CMK (cell line): ENCODE data around the gene PPP1R37.
"Not testable (repeated sequence)": the region's sequence is repeated elsewhere in the genome, so short reads cannot be mapped to it uniquely, and the experiment has no call there.

Experiments
- DNase-seq: peaks from one replicate; pipeline ENCODE4 v3.0.0-alpha.2; 2010; ENCODE audit warnings: low read depth

The PPP1R37 gene

DNA sequence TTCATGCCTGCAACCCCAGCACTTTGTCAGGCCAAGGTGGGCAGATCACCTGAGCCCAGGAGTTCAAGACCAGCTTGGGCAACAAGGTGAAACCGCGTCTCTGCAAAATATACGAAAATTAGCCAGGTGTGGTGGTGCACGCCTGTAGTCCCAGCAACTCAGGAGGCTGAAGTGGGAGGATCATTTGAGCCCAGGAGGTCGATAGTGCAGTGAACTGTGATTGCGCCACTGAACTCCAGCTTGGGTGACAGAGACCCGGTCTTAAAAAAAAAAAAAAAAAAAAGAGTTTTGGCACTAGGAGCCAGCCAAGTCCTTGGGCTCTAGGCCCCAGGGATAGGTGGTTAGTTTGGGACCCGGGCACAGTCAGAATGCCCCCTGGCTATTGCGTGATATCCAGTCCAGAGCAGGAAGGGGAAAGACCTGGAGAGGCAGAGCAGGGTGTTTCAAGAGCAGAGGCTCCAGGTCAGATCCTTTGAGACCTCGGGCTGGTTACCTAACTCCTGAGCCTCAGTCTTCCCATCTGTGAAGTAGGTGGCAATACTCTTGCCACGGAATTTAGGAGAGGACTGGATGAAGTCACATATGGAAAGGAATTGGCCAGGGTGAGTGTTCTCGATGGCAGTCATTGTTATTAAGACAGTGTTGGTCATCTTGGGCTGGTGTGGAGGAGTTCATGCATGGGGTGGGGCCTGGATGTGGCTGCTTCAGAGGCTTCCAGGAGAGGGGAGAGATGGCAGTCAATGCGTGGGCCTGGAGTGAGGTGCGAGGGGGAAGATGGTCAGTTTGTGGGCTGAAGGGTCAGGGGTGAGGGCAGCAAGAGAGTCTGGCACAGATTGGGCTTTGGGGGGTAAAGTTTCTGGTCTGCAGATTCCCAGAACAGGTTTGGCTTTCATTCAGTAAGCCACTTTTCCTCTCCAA lies 2.8 kb downstream of the PPP1R37 start:
- no peak for DNase-seq

DNA sequence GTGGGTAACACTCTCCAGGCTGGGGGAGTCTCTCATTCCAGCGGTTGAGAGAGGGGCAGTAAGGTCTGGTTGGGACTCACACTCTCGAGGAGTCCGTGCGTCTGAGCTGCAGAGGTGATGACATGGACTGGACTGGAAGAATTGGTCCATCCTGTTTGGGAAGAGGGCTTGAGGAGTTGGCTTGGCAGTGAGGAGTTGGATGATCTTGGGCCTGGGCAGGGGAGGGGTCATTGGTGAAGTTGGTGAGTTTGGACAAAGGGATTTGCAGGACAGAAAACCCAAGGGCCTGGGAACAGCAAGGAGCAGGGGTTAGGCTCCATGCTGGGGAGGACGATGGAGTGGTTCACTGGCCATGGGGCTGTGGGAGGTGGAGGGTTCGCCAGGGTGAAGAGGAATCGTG lies 3.7 kb downstream of the PPP1R37 start:
- no peak for DNase-seq

DNA sequence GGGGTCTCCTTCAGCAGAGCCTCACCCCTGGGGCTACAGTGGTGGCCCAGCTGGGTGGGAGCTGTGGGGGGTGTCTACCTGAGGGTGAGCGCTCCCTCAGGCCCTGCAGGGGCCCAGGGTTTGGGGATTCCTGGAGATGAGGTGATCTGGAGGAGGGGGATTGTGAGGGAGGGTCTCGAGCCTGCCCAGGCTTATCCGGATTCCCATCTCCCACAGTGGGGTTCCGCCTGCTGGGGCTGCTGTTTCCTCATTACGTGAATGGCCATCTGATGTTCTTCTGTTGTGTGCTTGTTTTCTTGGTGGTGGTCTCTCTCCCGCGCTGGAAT lies 4.4 kb downstream of the PPP1R37 start:
- DNase-seq, result no peak

DNA sequence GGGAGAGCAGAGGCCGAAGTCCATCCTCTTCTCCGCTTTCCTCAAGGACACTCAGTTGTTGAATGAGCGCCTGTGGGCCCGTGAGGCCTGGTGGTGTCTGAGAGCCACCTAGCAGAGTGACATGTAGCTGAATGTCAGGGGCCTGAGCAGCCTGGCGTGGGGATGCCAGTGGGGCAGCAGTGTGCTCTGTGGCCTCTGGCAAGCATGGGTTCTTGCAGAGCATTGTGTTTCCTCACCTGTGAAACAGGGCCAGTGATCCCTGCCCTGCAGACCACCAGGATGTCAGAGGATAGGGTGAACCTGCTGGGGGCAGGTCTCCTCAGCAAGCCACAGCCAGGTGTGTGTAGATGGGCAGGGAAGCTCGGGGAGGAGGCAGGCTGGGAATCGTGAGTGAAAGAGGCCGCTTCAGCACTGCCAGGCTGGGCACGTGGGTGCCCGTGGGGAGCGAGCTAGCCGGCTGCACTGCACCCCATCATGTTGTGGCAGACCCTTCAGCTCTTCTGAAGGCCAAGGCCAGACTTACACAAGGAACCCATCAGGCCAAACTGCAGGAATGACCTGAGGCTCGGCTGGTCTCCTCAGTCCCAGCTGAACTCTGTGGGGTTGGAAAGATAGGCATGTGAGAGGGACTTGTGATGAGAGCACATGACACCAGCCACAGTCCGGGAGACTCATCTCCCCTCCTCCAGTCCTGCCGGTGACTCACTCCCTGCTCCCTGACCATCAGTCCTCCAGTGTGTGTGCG lies 5.0 kb downstream of the PPP1R37 start:
- DNase-seq, result no peak

DNA sequence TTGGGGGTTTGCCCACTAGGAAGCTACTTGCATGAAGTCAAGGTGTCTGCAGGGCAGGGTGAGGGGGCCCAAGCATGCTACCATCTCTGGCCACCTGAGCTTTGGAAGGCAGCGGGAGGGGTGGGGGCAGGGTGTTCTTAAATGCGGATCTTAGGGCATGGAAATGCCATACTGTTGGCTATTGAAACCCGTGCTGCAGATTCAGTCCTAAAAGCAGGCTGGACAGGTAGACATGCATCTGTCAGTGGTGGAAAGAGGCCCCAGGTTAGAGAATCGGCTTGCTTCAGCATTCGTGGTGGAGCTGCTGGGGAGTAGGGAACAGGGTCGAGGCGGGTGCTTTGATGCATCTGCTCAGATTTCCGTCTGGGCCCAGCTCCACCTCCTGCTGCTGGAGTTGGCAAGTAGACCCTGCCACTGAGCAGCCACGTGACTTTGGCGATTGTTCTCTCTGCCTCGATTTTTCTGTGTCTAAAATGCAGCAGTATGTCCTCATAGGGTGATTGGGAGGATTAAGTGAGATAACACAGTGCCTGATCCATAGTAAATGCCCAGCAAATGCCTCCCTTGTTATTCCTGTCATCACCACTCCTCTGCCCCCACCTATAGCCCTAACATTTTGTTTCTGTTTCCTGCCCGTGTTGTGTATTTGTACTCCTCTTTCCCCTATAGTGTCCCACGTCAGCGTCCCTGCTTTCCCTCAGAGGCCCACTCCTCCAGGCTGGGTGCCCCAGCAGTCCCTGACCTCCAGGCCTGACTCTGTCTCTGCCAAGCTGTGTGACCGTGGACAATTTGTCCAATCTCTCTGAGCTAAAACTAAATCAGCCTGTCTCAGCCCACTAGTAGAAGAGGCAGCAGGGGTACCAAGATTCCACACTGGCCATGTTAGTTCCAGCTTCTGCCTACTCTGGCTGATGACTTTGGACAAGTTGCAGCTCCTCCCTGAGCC lies 5.8 kb downstream of the PPP1R37 start:
- no peak for DNase-seq

DNA sequence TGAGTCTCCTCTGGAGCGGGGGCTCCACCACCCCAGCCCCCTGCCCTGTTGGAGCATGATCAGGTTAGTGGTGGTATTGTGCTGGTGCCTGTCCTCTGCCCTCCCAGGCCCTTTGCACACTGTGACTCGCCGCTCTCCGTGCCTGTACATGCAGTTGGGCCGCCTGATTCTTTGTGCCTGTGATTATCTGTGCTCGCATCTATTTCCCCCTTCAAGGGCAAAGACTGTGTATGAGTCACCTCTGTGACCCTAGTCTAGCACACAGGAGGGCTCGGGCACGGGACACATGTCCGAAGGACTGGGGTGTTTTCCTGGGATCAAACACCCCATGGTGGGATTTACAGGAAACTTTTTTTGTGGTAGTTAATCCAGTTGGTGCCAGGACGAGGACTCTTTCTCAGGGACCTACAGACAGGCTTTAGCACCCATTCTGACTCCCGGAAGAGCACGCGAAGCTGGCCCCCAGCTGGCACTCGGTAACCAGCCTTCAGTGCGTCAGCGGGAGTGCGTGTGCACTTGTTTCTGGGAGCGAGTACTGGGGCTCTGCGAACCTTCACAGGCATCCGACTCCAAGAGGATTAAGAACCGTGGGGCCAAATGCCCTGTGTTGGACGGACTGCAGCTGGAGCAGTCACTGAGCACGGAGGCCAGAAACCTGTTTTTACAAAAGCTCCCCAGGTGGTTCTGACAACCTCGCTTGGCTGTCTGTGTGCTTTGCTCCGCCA lies 6.7 kb downstream of the PPP1R37 start:
- no peak for DNase-seq

DNA sequence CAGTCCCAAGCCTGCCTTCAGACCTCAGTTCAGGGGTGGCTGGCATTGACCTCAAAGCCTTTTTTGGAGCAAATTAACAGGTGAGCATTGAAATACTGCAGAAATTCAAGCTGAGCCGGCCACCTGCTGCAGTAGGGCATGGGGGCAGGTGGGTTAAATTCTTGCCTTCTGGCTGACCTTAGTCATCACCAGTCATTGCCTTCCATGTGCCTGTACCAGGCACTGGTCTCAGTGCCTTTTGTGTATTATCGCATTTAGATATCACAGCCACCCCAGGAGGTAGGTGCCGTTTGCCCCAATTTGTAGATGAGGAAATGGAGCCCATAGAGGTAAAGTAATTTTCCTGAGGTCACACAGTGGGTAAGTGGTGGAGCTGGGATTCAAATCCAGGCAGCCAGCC lies 7.2 kb downstream of the PPP1R37 start:
- DNase-seq, result no peak

DNA sequence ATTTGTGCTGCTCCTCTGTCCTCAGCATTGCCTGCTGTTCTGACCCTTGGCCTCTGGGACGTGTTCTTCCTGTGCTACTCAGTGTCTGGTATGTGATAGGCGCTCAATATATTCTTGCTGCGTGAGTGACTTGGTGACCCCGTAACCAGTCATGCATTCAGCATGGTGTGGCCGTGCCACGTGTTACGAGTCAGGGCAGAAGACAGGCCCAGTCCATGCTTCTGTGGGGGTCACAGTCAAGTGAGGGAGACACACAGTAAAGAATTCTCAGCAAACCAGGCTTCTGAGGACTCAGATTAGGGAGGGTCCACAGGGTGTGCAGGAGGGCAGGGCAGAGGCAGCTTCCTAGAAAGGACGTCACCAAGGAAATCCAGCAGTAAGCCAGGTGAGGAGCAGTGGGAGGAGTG lies 7.9 kb downstream of the PPP1R37 start:
- no peak for DNase-seq

DNA sequence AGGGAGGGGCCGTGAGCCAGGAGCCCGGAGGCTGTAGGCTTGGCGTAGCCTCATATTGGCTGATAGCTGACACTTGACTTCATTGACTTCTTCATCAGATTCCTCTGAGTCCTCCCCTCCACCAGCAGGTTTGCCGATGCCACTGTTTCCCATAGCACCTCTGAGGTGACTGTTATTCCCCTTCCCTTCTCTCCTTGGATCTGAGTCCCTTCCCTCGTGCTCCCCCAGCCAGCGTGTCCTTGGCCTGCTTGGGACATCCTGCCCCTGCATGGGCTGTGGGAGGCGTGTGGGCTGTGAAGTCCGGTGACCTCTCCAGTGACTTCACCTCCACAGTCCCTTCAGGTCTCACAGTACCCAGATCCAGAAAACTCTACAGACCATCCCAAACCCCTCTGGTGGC lies 8.8 kb downstream of the PPP1R37 start:
- DNase-seq, result no peak

DNA sequence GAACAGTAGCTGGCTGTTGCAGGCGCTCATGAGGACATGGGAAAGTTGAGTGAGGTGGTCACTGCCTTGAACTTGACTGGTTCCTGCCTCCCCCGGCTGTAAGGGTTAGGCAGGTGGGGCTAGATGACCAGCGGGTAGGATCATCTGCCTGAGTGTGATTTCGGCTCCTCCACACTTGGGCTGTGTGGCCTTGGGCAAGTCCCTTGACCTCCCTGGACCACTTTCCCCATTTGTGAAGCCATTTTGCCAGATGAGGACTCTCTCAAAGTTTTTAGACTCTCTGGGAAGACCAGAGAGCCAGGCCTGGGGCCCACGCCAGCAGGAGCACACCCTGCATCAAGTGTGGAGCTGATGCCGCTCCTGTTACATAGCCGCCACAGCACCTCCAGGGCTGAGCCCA lies 9.5 kb downstream of the PPP1R37 start:
- no peak for DNase-seq

DNA sequence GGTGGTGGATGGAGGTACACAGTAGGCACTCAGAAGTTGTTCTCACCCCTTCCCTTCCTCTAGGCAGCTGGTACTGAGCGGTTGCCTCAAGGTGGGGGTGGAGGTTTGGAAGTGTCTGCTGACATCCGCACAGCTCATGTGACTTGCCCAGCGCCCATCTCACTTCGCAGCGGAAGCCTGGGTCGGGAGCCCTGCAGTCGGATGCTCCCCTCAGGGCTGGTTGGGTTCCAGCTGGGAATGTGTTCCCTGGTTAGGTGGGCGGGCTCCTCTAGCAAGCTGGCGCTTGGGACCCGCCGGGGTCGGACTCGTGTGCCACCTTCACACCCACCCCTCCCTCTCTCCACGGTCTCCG lies 10.2 kb downstream of the PPP1R37 start:
- DNase-seq, result no peak

DNA sequence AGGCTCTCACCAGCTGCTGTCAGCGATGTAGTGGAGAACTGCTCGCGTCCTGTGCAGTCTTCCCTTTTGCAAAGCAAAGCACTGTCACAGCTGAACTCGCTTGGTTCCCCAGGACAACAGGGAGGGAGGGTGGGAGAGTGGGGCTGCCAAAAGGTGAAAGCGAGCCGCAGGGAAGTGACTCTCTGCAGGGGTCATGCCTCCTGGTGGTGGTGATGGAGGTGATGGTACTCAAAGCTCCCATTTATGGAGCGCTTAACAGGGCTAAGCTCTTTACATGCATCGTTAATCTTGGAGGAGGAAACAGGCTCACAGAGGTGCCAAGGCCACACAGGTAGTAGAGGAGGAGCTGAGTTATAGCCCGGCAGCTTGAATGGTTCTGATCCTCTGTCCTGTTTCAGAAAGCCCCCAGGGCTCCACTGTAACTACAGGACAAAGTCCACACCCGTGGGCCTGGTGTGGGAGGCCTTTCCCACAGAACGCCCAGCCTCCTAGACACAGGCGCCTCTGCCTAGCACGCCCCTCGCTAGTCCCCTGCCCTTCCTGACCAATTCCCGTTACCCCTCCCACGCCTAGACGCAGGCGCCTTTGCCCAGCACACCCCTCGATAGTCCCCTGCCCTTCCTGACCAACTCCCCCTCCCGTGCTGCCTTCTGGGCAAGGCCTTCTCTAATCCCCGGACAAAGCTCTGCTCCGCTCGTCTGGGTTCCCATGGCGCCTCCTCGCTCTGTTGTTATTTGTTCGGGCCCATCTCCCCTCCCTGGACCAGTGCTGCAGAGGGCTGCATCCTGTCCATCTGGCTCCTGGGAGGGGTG lies 10.7 kb downstream of the PPP1R37 start:
- no peak for DNase-seq

DNA sequence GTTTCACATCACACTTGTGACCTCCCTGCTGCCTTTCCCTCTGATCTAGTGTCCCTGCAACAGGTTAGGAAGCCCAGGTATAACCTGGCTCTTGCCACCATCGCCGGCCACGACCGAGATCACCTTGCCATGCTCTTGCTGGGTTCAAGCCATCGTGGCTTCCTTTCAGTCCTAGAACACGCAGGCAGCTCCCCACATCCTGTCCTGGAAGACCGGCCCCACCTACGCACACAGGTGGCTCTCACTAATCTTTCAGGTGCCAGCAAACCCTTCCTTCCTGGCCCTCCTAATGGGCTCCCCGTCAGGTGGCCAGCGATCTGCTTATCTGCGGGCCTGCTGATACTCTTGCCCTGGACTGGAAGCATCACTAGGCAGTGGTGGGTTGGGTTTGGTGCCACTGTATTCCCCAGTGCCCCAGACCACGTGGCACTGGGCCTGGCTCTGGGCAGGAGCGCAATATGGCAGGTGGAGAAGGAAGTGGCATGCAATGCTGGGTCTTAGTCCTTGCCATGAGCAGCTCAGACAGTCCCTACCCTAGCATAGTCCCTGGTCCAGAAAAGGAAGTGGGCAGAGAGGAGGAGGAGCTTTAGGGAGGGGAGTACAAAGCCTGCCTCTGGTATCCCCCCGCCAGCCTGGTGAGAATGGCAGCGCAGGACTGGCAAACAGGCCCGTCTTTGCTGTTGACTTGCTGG lies 11.8 kb downstream of the PPP1R37 start:
- DNase-seq, result no peak

DNA sequence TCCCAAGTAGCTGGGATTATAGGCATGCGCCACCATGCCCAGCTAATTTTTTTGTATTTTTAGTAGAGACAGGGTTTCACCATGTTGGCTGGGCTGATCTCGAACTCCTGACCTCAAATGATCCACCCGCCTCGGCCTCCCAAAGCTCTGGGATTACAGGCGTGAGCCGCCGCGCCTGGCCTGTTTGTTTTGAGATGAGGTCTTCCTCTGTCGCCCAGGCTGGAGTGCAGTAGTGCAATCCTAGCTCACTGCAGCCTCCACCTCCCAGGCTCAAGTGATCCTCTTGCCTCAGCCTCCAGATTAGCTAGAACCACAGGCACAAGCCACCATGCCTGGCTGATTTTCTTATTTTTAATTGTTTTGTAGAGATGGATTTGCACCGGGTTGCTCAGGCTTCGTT lies 13.4 kb downstream of the PPP1R37 start:
- DNase-seq, result not testable (repeated sequence)

DNA sequence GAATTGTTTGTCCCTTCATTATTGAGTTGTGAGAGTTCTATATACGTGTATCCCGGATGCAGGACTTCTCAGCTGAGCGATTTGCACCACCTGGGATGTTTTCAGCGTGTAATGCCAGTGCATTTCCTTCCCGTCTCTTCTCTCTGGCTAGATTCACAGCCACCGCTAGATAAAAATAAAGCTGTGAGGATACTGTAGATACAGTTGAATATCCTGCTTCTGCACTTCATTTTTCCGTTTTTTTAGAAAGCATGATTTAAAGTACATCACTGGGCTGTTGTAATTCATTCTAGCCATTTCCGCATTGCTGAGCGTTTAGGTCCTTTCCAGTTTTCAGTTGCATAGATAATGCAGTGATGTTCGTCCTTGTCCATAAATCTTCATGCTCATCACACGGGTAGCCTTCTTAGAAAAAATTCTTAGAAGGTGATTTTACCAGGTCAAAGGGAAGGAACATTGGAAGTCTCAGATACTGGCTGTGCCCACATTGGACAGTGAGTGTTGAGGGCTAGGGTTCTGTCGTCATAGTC lies 14.7 kb downstream of the PPP1R37 start:
- no peak for DNase-seq

DNA sequence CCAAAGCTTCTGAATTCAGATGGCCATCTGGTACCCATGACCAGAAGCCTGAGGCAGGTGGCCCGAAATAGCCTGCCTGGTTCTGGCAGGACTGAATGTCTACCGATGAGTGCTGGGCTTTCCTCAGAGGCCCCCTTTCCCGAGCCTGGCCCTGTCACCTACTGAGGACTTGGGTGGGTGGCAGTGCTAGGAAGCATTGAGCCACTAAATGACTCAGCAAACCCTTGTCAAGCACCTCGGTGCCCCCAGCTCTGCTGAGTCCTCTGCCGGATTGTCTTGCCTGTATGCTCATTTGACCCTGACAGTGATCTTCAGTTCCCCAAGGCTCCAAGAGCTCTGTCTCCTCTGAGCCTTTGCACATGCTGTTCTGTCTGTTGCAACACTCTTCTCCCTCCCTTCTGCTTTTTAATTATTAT lies 17.9 kb downstream of the PPP1R37 start:
- no peak for DNase-seq

DNA sequence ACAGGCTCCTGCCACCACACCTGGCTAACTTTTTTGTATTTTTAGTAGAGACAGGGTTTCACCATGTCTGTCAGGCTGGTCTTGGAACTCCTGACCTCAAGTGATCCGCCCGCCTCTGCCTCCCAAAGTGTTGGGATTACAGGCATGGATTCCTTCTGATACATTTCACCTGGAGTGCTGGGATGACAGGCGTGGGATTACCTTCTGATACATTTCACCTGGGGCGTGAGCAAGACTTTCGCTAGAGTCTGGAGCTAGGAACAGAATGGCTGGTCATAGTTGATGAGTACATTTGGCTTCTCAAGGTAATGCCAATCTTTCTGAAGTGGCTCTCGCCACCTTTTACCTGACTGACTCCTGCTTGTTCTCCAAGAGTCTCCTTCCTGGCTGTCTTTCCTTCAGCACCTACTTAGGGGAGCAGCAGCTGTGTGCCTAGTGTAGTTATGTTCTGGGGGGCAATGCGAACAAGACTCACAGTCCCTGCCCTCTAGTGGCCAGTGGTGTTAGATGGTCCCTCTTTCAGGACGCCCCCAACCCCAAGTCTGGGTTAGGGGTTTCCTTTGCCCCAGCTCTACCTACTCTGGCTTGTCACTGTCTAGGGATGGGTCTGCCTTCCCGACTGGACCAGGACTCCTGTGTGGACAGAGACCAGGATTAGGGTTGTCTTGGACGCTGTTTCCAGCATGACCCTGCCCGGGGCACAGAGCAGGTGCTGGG lies 19.3 kb downstream of the PPP1R37 start:
- DNase-seq, result no peak

DNA sequence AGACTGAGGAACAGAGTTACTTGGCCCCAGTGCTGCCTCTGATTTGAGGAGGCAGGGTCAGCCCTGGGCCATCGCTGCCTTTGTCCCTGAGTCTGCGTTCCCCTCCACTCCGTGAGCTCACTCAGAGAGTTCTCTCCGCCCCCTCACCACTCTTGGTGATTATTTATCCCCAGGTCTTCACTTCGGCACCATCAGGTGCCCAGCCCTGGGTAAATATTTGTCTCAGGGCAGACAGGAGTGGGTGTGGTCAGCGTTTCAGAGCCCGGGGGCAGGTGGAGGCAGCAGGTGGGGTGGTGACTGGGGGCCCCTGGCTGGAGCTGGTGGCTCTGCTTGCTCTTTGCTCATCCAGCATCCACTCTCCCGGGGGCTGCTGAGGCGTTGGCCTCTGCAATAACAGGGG lies 20.6 kb downstream of the PPP1R37 start:
- DNase-seq, result no peak

DNA sequence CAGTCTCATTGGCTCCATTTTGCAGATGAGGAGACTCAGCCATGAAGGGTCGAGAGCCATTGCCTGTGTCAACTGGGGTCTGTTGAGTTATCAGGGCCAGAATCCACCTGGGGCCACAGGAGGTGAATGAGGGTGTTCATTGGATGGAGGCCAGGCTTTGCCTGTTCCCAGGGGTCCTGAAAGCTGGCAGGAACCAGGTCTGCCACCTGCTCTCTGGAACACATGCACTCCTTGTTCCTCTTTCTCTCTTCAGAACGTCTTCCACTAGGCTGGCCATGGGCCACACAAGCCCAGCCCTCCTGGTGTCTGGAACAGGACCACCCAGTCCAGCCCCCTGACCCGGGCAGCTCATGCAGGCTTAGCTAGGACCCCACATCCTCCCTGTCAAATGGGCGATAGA lies 21.1 kb downstream of the PPP1R37 start:
- DNase-seq, result no peak
